Stimulated activated CD4-positive, alpha-beta T cell treated with anti-CD3 and anti-CD28 coated beads, Interleukin-1b, Interleukin-23, amount 100 ng/mL, for 24 hours (primary cell): ENCODE data around the gene HOPX.
"Not testable (repeated sequence)": the region's sequence is repeated elsewhere in the genome, so short reads cannot be mapped to it uniquely, and the experiment has no call there.

Experiments
- DNase-seq, 4 experiments: peaks; one replicate each; pipeline ENCODE4 v3.0.0-alpha.2; 2020; ENCODE audit warnings: low read depth in 4 of 4, low spot score in 1 of 4

The HOPX gene

GRCh38 chr4:56655627-56656345 lies 25.3 kb downstream of the HOPX start:
- DNase-seq = no peak

GRCh38 chr4:56655209-56655626 lies 25.9 kb downstream of the HOPX start:
- no peak for DNase-seq

- no peak for DNase-seq
Measured at GRCh38 chr4:56654238-56654632, 26.9 kb downstream of the HOPX start.

GRCh38 chr4:56653461-56654237 lies 27.4 kb downstream of the HOPX start:
- DNase-seq = no peak

GRCh38 chr4:56652196-56652595 lies 28.9 kb downstream of the HOPX start:
- DNase-seq = no peak

- no peak for DNase-seq
Measured at GRCh38 chr4:56651056-56651350, 30.1 kb downstream of the HOPX start.

GRCh38 chr4:56650262-56651055 lies 30.6 kb downstream of the HOPX start:
- no peak for DNase-seq

- DNase-seq = no peak
Measured at GRCh38 chr4:56649445-56650261, 31.4 kb downstream of the HOPX start.

GRCh38 chr4:56648824-56649151 lies 32.3 kb downstream of the HOPX start:
- no peak for DNase-seq

- DNase-seq = no peak
Measured at GRCh38 chr4:56648021-56648823, 32.9 kb downstream of the HOPX start.

GRCh38 chr4:56646341-56646740 lies 34.8 kb downstream of the HOPX start:
- no peak for DNase-seq

- no peak for DNase-seq
Measured at GRCh38 chr4:56643596-56643995, 37.5 kb downstream of the HOPX start.

- DNase-seq = no peak
Measured at GRCh38 chr4:56641494-56642051, 39.5 kb downstream of the HOPX start.

GRCh38 chr4:56640621-56641493 lies 40.2 kb downstream of the HOPX start:
- DNase-seq = no peak

- DNase-seq = no peak
Measured at GRCh38 chr4:56637791-56638190, 43.3 kb downstream of the HOPX start.

GRCh38 chr4:56637154-56637553 lies 43.9 kb downstream of the HOPX start:
- no peak for DNase-seq

GRCh38 chr4:56634954-56635353 lies 46.1 kb downstream of the HOPX start:
- not testable (repeated sequence) for DNase-seq

GRCh38 chr4:56633486-56633885 lies 47.6 kb downstream of the HOPX start:
- no peak for DNase-seq
